Measurements from ENCODE around the gene GOT2. TPM values are rescaled to one million over a fixed set of nuclear protein-coding genes. Genes with fewer than 3 reads are reported as not detected.
A peak's percentile ranks its signal among the peaks of the same experiment; 100 is the strongest.

The GOT2 gene
- total RNA-seq, 1 experiment from 2014 or later: 135 TPM

GRCh38 chr16:58732545-58733247, 1.4 kb downstream of the GOT2 start:
- DNase-seq (ENCODE audit: low read depth, low spot score) (no peak), ATAC-seq (no peak)
- ChIA-PET CTCF (no interaction called here), RAD21 (ENCODE audit: low non-redundant PET in 1 of 2, low total read pairs in 2 of 2, uncharacterized antibody in 2 of 2, unreplicated experiment in 2 of 2) (no interaction called here), POLR2A (no interaction called here)
- H3K9me2 ChIP-seq (ENCODE audit: insufficient read depth): no peaks in the 10 kb centered on the region
- H3K4me2 ChIP-seq (ENCODE audit: low read length): peak overlapping the region; percentile 75
- no peak overlapping the region for H2AFZ ChIP-seq (ENCODE audit: low read depth, low read length, poor library complexity, severe bottlenecking)
- H3K79me2 ChIP-seq (ENCODE audit: insufficient read depth, low read length): peaks cover 64% of the 10 kb centered on the region
- H3K36me3 ChIP-seq (ENCODE audit: control insufficient read depth in 1 of 2, insufficient read depth in 2 of 2, low read length in 2 of 2): peaks cover 5 to 9% of the 10 kb centered on the region in 2 experiments; a peak in 3 of 4 replicates
- intact Hi-C loops (cut with micrococcal nuclease): no loop called here
- no peaks in the 10 kb centered on the region for H3K27me3 ChIP-seq (ENCODE audit: insufficient read depth, low read length)
- BruUV-seq (replicated peaks): TSS peak; percentile 45
- peak overlapping the region; percentile 97 for H3K9ac ChIP-seq (ENCODE audit: low read length)
- H3K4me1 ChIP-seq (ENCODE audit: control insufficient read depth in 1 of 2, insufficient read depth in 2 of 2, low read length in 2 of 2): peaks cover 10 to 19% of the 10 kb centered on the region in 2 experiments
- H3K9me3 ChIP-seq (ENCODE audit: control insufficient read depth in 1 of 2, insufficient read depth in 1 of 2, low read depth in 1 of 2, low read length in 2 of 2): no peaks in the 10 kb centered on the region
- peak overlapping the region; percentile 90 to 98 for H3K4me3 ChIP-seq (replicated peaks in 1 of 2; ENCODE audit: low read depth in 1 of 2, low read length in 2 of 2)
- H4K20me1 ChIP-seq (ENCODE audit: insufficient read depth): peaks cover 7% of the 10 kb centered on the region; the same call in 1 of the 2 replicates
- TF ChIP-seq SP1 (IDR thresholded peaks at IDR 0.05; ENCODE audit: low read depth): no peak
- TF ChIP-seq EZH2 (IDR thresholded peaks at IDR 0.05): no peak
- no peak for TF ChIP-seq ZNF274 (IDR thresholded peaks at IDR 0.05; ENCODE audit: low read depth, low read length)
- no peak for TF ChIP-seq EZH2phosphoT487 (IDR thresholded peaks at IDR 0.05; ENCODE audit: borderline replicate concordance)
- TF ChIP-seq RAD21 (IDR thresholded peaks at IDR 0.05; ENCODE audit: low read depth): no peak
- TF ChIP-seq SRF (IDR thresholded peaks at IDR 0.05; ENCODE audit: low read depth): no peak
- TF ChIP-seq REST (IDR thresholded peaks at IDR 0.05; ENCODE audit: low read depth): no peak
- no peak for TF ChIP-seq TCF7L2 (IDR thresholded peaks at IDR 0.05; ENCODE audit: borderline replicate concordance, extremely low read depth, insufficient read depth, insufficient read length)
- TF ChIP-seq SIN3A (IDR thresholded peaks at IDR 0.05; ENCODE audit: low read depth): no peak
- no peak for TF ChIP-seq ATF3 (IDR thresholded peaks at IDR 0.05)
- no peak for TF ChIP-seq FOSL1 (IDR thresholded peaks at IDR 0.05; ENCODE audit: low read depth)
- TF ChIP-seq POLR2A (IDR thresholded peaks at IDR 0.05; ENCODE audit: borderline replicate concordance, extremely low read depth, insufficient read depth, insufficient read length): no peak
- TF ChIP-seq ZBTB33 (IDR thresholded peaks at IDR 0.05; ENCODE audit: extremely low read depth, insufficient replicate concordance, low read length): no peak
- TF ChIP-seq ELF1 (IDR thresholded peaks at IDR 0.05; ENCODE audit: borderline replicate concordance, low read depth): no peak
- TF ChIP-seq CBX3 (IDR thresholded peaks at IDR 0.05; ENCODE audit: low read depth): no peak
- TF ChIP-seq ZFX (IDR thresholded peaks at IDR 0.05): no peak
- TF ChIP-seq CEBPB (IDR thresholded peaks at IDR 0.05; ENCODE audit: low read depth): no peak
- H3K27ac ChIP-seq (ENCODE audit: low read depth, low read length): peak overlapping the region; percentile 71; the same call in 1 of the 2 replicates
